HS-5 (cell line): ENCODE data around the gene MIA3.

Experiments used
- DNase-seq: peaks from one replicate; pipeline ENCODE4 v3.0.0-alpha.2; 2012; ENCODE audit warnings: low read depth

MIA3 gene

DNA sequence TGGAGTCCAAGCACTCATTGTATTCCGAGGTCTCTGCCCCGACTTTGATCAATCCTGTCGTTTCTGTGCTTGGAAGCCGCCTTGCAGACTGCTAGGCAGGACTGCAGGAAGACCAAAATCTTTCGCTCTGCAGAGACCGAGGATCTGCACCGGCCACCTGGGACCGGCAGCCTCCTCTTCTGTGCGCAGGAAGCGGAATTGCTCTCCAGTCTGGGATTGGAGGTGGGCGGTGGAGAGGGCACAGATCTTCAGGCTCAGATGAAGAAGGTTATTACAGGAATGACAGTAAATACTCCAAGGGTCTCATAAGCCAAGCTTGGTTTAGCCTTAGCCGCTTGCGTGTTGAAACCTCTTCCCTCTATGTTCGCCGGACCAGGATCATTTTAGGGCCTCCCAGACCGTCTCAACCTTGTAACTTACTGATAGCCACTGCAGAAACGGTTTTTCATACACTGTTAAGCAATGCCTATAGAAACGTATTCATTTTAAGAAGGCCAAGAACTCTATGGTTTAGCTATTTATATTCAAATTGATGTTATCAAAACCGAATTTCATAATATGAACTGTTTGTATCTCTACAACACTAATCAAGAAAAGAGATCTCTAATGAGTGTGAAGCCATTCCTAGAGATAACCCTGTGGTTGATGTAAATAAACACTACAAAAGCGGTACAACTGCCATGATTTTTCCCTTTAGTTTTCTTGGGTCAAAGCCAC, 1.1 kb downstream of the MIA3 start:
- no peak for DNase-seq

DNA sequence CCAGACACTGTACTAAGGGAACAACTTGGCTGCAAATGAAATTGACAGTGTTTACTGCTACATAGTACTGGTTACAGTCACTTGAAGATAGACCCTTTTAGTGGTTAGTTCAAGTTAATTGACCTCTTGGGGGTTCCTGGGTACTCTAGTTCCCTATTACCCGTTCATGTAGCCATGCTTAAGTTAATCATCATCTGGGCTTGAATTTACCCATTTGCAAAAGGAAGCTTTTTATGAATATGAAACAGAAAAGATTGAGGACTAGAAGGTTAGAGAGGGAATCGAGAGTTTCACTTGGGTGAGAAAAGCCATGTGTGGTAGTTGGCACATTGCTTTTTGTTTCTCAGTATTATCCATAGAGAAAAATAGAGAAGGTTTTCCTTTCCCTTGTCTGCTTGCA, 2.7 kb downstream of the MIA3 start:
- DNase-seq, result no peak

DNA sequence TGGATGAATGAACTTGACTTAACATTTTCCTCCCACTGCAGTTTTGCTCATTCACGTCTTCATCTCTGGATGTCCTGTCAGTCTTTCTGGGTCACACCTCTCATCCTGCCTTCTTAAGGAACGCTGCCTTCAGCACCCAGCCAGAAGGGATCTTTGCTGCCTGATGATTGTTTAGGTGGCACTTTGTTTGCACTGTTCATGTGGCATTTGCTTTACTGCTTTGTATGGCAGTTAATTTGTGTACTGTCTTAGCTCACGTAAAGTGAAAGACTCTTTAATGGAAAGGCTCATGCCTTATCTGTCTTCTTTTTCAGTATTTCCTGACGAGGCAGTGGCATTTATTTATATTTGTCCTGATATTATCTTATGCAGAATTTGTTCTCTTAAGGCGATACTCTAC, 4.9 kb downstream of the MIA3 start:
- DNase-seq, result no peak

DNA sequence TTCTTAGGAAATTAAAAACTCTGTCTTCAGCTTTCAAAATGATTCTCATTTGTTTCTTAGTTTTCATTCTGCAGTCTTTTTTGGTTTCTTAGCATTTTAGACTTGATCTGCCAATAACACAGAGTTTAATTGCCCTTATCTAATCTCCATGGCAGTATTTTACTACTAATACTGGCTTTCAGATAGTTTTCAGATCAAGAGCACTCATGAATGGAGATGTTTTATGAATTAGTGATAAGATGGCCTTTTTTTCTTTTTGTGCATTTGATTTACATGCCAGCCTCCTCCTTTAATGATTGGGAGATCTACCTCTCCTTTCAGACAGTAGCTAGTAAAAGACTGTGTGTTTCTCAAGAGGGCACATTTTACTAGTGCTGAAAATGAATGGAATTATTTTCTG, 5.6 kb downstream of the MIA3 start:
- DNase-seq, result no peak

DNA sequence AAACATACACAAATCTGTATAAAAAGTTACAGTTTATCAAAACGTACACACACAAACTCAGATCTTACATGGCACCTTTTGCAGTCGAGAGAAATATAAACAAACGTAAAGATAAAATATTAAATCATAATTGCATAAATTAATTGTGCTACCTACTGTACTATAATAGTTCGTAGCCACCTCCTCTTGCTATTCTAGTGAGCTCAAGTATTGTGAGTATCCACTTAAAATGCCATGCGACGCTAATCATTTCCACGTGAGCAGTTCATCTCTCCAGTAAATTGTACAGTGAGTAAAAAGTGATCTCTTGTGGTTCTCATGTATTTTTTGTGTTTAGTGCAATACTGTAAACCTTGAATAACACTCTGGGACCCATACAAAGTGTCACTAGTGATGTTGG, 6.3 kb downstream of the MIA3 start:
- no peak for DNase-seq

DNA sequence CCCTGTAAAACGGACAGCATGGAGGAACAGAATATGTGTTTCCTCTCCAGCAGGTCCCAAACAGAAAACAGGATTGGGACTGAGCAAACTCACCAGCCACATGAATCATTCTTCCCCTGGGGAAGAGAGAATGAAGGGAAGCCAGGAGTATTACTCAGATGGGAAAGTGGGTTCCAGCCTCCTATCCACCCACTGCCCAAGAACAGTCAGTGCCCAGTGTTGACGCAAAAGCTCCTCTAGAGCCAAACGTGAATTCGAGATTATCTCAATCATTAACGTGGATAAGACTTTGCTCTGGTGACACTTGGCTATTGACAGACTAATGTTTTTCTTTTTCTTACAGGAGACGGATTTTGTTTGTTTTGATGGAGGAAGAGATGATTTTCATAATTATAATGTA, 9.3 kb downstream of the MIA3 start:
- DNase-seq, result no peak

DNA sequence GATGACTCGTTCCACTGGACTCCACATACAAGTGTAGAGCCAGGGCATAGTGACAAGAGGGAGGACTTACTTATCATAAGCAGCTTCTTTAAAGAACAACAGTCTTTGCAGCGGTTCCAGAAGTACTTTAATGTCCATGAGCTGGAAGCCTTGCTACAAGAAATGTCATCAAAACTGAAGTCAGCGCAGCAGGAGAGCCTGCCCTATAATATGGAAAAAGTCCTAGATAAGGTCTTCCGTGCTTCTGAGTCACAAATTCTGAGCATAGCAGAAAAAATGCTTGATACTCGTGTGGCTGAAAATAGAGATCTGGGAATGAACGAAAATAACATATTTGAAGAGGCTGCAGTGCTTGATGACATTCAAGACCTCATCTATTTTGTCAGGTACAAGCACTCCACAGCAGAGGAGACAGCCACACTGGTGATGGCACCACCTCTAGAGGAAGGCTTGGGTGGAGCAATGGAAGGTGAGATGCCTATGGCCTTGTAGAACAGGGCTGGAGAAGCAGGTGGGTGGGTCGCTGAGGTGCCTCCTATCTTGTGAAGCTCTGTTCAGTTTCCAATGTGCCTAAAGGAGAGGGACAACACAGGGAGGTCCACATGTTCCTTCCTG, 12.1 kb downstream of the MIA3 start:
- no peak for DNase-seq

DNA sequence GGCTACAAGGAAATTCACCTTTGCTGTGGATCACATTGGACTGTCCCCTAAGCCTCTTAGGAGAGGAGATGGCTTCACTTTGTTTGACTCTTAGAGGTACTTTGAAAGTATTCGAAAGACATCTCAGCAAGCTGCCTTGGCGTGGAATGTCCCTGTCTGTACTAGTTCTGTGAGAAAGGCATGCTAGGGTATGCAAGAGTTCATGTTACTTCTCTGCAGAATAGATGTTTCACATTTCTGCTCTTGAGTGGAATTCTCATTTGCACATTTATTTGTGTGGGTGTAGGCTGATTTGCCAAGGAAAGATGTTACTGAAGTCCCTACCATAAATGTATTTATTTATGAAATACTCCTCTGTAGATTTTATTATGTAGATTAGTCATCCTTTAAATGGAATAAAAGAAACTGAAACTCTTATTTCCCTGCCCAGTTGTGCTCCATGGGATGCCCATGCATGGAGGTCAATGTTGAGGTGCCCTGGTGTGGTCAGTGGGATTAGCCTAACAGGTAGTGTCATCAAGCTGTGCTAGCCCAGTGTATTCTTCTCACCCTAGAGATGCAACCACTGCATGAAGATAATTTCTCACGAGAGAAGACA, 13.8 kb downstream of the MIA3 start:
- DNase-seq, result no peak

DNA sequence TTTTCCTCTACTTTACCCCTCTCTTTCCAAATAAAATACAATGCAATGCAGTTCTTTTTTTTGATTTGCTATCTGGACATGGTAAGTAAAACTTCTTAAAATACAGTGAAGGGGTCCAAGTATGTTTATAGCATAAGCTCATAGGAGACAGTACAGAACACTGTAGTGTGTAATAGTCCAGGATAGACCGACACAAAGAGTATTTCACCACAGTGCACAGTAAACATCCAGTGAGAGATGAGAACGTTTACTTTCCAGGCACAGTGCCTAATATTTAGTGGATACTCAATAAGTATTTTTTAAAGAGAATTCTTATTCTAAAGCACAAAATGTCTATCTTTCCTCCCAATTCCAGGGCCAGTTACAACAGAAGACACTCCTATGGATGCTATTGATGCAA, 14.9 kb downstream of the MIA3 start:
- no peak for DNase-seq

DNA sequence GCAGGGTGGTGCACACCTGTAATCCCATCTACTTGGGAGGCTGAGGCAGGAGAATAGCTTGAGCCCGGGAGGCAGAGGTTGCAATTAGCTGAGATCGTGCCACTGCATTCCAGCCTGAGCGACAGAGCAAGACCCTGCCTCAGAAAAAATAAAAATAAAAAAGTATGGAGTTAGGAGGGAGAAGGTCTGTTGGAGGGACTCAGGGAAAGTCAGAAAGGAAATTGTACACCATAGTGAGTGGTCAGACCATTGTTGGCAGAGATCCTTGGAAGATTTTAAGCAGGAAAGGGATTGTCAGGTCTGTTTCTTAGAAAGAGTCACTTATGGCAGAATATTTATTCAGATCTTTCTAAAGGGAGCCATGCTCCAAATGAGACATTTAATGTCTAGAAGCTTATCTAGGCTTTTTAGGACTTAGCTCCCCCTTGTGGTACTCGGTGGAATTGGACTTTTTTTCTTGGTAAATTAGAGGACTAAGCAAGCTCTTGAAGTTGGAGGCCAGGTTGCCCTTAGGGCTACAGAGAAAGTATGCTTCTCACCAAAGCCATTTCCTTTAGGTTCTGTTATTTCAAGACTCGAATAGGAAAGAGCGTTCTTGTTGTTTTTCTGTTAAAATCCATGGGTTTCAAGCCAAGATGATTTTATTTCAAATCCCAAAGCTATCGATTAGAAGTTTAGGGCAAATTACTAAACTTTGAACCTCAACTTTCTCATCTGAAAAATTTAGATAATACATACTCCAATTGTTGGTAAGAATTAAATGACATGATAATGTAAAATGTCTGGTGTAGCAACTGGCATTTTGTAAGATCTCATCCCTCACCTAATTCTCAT, 16.5 kb downstream of the MIA3 start:
- peak; percentile 85 for DNase-seq

DNA sequence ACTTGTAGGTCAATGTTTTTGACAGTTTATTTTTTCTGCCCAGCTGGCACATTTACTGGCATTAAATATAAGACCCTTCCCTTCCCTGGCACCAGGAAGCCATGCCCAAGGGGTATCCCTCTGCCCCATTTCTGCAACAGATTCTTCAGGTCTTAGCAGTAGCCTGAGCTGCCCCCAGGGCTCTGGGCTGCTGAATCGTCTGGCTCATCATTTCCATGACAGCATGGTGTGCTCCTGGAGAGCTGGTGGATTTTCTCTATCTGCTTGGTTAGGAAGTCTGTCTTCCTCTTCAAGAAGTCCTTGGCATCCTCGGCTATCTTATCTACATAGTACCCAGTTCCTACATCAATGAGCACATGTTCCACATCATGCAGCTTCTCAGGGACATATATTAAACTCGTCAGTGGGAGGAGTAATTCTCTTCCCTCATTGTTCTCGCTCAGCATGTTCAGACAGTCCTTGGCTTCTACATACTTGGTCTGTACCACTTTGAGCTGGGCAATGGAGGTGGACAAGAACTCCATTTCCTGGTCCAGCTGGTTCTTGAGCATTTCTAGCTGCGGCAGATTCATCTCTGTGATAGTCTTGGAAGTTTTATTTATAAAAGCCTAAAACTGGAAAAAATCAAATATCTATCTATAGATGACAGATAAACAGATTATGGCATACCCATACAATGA, 23.5 kb downstream of the MIA3 start:
- no peak for DNase-seq

DNA sequence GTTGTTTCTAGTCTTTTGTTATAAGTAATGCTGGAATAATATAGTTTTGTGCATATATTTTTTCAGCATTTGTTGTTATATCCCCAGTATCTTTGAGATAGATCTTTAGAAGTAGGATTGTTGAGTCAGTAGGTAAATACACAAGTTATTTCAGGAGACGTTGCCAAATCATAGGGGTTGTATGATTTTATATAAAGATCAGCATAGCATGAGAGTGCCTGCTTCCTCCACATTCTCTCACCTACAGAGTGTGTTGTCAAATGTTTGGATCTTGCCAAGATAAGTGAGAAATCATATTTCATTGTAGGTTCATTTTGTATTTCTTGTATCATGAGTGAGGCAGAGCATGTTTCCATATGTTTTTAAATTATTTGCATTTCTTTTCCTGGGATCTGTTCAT, 24.6 kb downstream of the MIA3 start:
- no peak for DNase-seq

DNA sequence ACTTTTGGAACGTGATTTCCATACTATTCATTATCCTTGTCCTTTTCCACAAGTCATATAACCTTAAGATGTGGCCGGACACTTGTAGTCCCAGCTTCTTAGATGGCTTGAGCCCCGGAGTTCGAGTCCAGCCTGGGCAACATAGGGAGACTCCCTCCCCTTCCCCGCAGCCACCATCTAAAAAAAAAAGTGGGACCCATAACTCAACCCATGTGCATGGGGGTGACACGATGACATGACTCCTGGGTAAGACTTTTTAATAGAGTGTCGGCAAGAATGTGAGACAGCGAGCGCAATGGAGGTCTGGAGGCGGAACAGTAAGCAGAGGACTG, 25.7 kb downstream of the MIA3 start:
- DNase-seq, result no peak

DNA sequence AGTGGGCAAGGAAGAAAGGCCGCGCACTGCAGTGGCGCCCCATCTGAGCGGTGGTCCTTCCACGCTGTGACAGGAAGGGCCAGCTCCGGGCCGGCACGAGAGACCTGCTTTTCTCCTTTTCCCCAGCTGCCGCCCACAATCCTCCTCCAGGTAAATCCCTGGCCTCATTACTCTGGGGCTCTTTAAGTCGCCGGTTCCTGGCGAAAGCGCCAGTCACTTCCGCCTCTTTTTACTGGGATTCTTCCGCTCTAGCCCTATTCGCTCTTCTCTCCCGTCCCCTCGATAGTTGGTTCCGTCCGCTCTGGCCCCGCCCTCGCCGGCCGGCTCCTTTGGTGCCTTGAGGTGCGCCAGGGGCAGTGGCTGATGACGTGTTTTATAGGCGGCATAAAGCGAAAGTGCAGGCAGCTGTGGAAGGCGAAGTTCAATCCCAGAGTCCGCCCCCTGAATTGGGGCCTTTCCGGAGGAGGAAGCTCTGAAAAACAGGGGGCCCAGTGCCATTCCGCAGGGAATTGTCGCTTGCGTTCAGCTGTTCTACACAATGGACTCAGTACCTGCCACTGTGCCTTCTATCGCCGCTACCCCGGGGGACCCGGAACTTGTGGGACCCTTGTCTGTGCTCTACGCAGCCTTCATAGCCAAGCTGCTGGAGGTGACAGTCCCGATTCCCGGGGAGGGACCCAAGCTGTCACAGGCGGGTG, 26.2 kb downstream of the MIA3 start:
- DNase-seq, result peak; percentile 93

DNA sequence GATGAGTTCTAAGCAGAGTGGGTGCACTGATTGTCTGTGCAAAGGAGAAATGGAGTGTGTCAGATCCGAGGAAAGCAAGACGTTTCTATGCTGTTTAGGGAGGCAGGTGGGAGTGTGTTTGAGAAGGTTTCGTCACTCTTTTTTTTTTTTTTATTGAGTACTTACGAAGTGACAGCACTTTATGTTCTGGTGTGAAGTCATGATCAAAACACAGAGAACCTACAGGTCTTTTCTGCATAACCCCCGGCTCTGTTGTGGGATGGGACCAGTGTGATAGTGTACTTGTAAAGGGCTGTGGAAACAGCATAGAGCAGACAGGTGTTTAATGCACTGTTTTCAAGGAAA, 26.7 kb downstream of the MIA3 start:
- DNase-seq, result no peak

DNA sequence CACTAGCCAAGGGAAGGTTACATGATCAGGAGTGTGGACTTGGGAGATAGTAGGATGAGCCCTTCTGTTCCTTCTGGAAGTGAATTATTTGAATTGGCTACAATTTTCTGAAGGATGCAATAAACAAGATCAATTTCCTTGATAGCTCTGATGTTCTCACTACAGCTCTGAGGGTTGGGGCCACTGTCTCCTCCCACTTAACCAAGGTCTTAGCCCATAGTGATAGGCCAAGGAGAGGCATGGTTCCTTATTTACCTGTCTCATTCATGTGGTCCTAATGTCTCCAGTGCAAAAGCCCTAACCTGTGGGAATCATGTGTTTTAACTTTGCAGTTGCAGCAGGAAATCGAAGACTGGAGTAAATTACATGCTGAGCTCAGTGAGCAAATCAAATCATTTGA, 34.8 kb downstream of the MIA3 start:
- DNase-seq, result no peak

DNA sequence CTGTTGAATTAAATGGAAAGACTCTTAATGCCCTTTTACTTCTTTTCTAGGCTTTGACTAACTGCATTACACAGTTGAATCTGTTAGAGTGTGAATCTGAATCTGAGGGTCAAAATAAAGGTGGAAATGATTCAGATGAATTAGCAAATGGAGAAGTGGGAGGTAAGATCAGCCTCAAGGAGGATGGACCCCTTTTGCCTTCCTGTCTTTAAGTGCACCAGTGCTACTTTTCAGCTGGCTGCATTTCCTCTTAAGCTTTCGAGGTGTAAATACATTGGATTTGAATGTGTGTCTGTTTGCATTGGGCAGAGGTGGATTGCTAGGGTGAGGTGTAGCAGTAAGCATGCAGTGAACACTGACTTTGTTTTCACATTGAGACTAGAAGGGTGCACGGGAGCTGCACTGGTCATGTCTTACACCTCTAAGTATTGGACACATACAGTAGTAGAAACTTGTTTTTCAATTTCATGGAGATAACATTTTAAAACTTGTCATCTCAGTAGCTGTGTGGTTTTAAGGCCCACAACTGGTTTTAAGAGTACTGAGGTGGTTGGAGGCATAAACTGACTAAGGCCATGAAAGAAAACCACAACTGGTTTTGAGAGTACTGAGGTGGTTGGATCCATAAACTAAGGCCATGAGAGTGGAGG, 35.4 kb downstream of the MIA3 start:
- DNase-seq, result no peak

DNA sequence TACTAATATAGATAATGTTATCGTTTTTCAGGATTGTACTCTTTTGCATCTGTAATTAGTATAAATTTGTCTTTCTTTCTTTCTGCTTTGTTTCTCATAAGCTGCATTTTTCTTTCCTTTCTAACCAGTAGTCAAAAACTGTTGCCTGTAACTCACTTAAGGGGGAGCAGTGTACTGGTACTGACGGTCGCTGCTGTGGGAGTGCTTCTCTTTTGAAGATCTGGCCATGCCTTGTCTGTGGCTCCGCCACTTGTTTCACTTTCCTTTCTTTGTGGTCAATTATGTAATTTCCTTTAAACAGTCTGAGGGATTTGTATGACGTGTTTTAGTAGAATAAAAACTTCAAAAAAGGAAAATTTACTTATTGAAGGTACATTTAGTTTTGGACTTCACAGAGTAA, 37.0 kb downstream of the MIA3 start:
- DNase-seq, result no peak

DNA sequence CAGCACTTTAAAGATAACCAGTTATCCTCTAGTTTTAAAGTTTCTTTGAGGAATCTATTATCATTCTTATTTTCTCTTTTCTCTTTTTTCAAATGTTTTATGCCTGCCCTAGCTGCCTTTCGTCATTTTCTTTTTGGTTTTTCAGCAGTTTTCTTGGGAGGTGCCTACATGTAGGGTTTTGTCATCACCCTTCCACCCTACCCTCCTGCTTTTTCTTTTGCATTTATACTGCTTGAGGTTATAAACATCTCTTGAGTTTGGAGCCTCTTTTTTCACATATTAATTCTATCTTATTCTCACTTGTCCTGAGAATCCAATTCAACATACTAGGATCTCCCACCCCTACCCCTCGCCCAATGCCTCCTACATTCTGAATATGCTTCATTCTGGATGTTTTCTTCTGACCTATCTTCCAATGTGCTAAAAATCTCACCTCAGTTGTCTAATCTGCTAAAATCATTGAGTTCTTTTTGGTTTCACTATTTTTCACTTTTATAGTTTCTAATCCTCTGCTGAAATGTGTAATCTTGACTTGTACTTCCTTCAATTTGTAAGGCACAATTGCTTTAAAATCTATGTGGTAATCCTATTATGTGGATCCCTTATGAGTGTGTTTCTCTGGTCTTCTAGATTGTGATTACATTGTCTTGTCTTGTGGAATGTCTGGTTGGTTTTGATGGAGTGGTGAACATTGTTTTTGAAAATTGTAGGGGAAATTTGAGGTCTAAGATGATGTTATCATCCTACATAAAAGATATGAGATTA, 38.7 kb downstream of the MIA3 start:
- DNase-seq, result no peak

DNA sequence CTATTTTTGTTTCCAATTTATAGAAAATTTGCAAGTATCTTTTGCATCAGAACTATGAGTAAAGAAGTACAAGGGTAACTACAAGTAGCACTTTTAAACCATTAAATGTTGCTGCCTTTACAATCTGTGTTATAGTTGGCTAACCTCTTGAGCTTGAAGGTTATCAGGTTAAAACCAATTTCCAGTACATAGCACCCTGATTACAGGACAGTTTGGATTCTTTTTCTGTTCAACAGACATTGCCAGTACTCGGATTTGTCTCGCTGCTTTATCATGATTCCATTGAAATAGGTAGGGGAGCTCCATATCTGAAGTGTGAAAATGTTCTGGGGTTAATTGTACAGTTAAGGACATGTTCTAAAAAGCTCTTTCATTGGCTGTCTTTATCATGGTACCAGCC, 40.0 kb downstream of the MIA3 start:
- DNase-seq, result no peak
